K562 (cell line): ENCODE results near the gene CCNB1IP1. TPM values are rescaled to one million over a fixed set of nuclear protein-coding genes. Genes with fewer than 3 reads are reported as not detected.

Experiments
- ATAC-seq: fragments of 200-7000 bp; cut with Tn5 transposase; 3 replicates; pipeline ENCODE4 v1.9.1; 2020; ENCODE audit warnings: moderate library complexity
- BruUV-seq: library from RNA; stranded (reverse); fragments of 400-500 nt; replicated peaks from 2 replicates; lab custom pipeline; 2021; lab: Mats Ljungman, UMichigan
- CTCF ChIA-PET: fragments of 300-600 bp; formaldehyde crosslinking; extraction: SDS; loops from one replicate; lab custom pipeline; 2021; ENCODE audit warnings: low intra/inter-chr PET ratio; lab: Yijun Ruan, JAX
- POLR2A ChIA-PET: fragments of 300-600, 350-650 bp; sonication (Branson Sonifier 250); formaldehyde crosslinking; extraction: SDS; loops from one replicate; lab custom pipeline; 2021; ENCODE audit warnings: antibody characterized with exemption, inconsistent platforms; lab: Yijun Ruan, JAX
- DNase-seq, 4 experiments: peaks; one replicate each; pipeline versions ENCODE4 v3.0.0 to v3.0.0-alpha.2; 2011 to 2018; ENCODE audit warnings: low spot score in 3 of 4, mixed read lengths in 3 of 4; ENCODE audit errors: extremely low read depth in 1 of 4
- FAIRE-seq: peaks from 2 replicates; lab custom pipeline; 2011; peaks lifted over from hg19 to GRCh38; lab: Jason Lieb, UNC
- H2AFZ ChIP-seq: 2 replicates; pipeline ENCODE4 v1.6.0; 2011; ENCODE audit warnings: low read depth, low read length, control low read depth, inconsistent platforms
- H3K27ac ChIP-seq: fragments of 200-600 bp; 3 replicates; pipeline ENCODE4 v1.8.0; 2011; ENCODE audit warnings: low read depth, mild to moderate bottlenecking, control low read depth, inconsistent platforms, low read length, moderate library complexity, mixed read lengths; ENCODE audit errors: extremely low read depth
- H3K27me3 ChIP-seq, 2 experiments: fragments of 300-600 bp in 1 of 2; 2 replicates in 1 of 2; 3 replicates in 1 of 2; pipeline versions ENCODE4 v1.6.0 to v1.8.0; 2011; ENCODE audit warnings: inconsistent platforms in 2 of 2, low read length in 2 of 2, mild to moderate bottlenecking in 1 of 2, mixed read lengths in 1 of 2, moderate library complexity in 1 of 2; ENCODE audit not compliant: control insufficient read depth in 2 of 2, insufficient read depth in 2 of 2
- H3K36me3 ChIP-seq: fragments of 300-600 bp; 3 replicates; pipeline ENCODE4 v1.8.0; 2011; ENCODE audit warnings: mild to moderate bottlenecking, low read length, inconsistent platforms; ENCODE audit not compliant: control insufficient read depth, insufficient read depth
- H3K4me1 ChIP-seq, 2 experiments: fragments of 200-600 bp in 1 of 2; replicated peaks in 1 of 2; 2 replicates in 1 of 2; 3 replicates in 1 of 2; pipeline versions ENCODE4 v1.5.1 to v1.8.0; 2011; ENCODE audit warnings: inconsistent platforms in 2 of 2, low read length in 2 of 2, mild to moderate bottlenecking in 1 of 2, mixed read lengths in 1 of 2, moderate library complexity in 1 of 2; ENCODE audit not compliant: control insufficient read depth in 2 of 2, insufficient read depth in 2 of 2
- H3K4me2 ChIP-seq: 2 replicates; pipeline ENCODE4 v1.6.1; 2011; ENCODE audit warnings: low read length, control low read depth, inconsistent platforms, mixed read lengths; ENCODE audit not compliant: insufficient read depth
- H3K4me3 ChIP-seq: fragments of 200-600 bp; sonication (generic), shearing (Covaris generic); 2 replicates; pipeline ENCODE4 v1.5.1; 2016; ENCODE audit warnings: control low read depth, inconsistent platforms
- H3K79me2 ChIP-seq: fragments of 200-600 bp; 3 replicates; pipeline ENCODE4 v1.8.0; 2011; ENCODE audit warnings: low read length, inconsistent platforms; ENCODE audit not compliant: control insufficient read depth, insufficient read depth
- H3K9ac ChIP-seq, 2 experiments: 2 replicates each; pipeline versions ENCODE4 v1.6.0 to v1.6.1; 2011; ENCODE audit warnings: low read depth in 2 of 2, low read length in 2 of 2, control low read depth in 1 of 2, inconsistent platforms in 1 of 2, mild to moderate bottlenecking in 1 of 2, mixed read lengths in 1 of 2; ENCODE audit not compliant: insufficient read depth in 1 of 2
- H3K9me1 ChIP-seq: one replicate; pipeline ENCODE4 v1.6.0; 2011; ENCODE audit warnings: inconsistent platforms, mild to moderate bottlenecking, low read length, moderate library complexity; ENCODE audit not compliant: control insufficient read depth, insufficient read depth
- H3K9me3 ChIP-seq: replicated peaks from 2 replicates; pipeline ENCODE4 v1.5.1; 2011; ENCODE audit warnings: low read depth, low read length, inconsistent platforms; ENCODE audit not compliant: control insufficient read depth, insufficient read depth
- H4K20me1 ChIP-seq: replicated peaks from 2 replicates; pipeline ENCODE4 v1.6.1; 2011; ENCODE audit warnings: low read length, inconsistent platforms, mixed read lengths; ENCODE audit not compliant: control insufficient read depth, insufficient read depth
- ATF3 ChIP-seq, 2 experiments: fragments of 450-650 bp in 1 of 2; sonication (generic) in 1 of 2; formaldehyde crosslinking in 1 of 2; IDR thresholded peaks in 1 of 2; conservative IDR thresholded peaks in 1 of 2; 2 replicates each; pipeline versions ENCODE4 v1.6.1 to v1.8.1; 2016 to 2023; ENCODE audit warnings: mild to moderate bottlenecking in 2 of 2, moderate library complexity in 2 of 2, inconsistent platforms in 1 of 2, missing genetic modification reagents in 1 of 2
- SNRNP70 ChIP-seq: fragments of 200-400 bp; formaldehyde crosslinking; optimal IDR thresholded peaks from 2 replicates; pipeline ENCODE3; 2017; ENCODE audit warnings: low read depth, low read length
- ZNF133 ChIP-seq: fragments of 250-450 bp; sonication (Bioruptor Pico); IDR thresholded peaks from 2 replicates; pipeline ENCODE4 v1.4.0; 2020; ENCODE audit warnings: mild to moderate bottlenecking
- WGBS: fragments of 100-300 bp; shearing (Covaris generic); methylation state at CpG from one replicate; pipeline ENCODE4 v1.1.6; 2016; ENCODE audit warnings: low coverage, mixed read lengths; ENCODE audit not compliant: insufficient coverage; ENCODE audit errors: missing lambda C conversion rate; 5-methylcytosine and 5-hydroxymethylcytosine counted together
- in situ Hi-C: fragments of 300-500 bp; cut with MboI; formaldehyde crosslinking; loops from 4 replicates; pipeline ENCODE4 v1.15.0; 2018; ENCODE audit warnings: inconsistent platforms, mixed read lengths
- intact Hi-C: fragments of 100-400 bp; cut with micrococcal nuclease; formaldehyde crosslinking; loops from 2 replicates; pipeline ENCODE4 v1.14.2; 2022
- polyA plus RNA-seq, 8 experiments: library from polyadenylated mRNA; depleted of rRNA in 4 of 8; stranded (reverse) in 5 of 8; unstranded in 3 of 8; fragments of >200 nt; fragmentation: Nextera tagmentation in 2 of 8; fragmentation: Illumina TruSeq in 1 of 8; extraction: Ambion mirVana in 2 of 8; extraction: Trizol in 1 of 8; gene quantifications; 2 replicates each; pipeline versions ENCODE4 v1.2.1 to v1.2.3, GENCODE V29; 2011 to 2014; ENCODE audit warnings: inconsistent platforms in 1 of 8, missing spikeins in 1 of 8
- total RNA-seq, 7 experiments: library from RNA; depleted of rRNA in 6 of 7; stranded (reverse); fragments of >200 nt in 6 of 7; fragmentation: Illumina TruSeq in 2 of 7; extraction: Trizol in 2 of 7; gene quantifications; 2 replicates each; pipeline versions ENCODE4 v1.2.1 to v1.2.3, GENCODE V29; 2011 to 2021; ENCODE audit warnings: low replicate concordance in 1 of 7

CCNB1IP1 gene
- total and polyA plus RNA-seq, 9 of the 15 experiments (the other 6 are each of a cell fraction or from before 2014, with no cell fraction given) = 51.8 to 152 (median 81.0) TPM

DNA sequence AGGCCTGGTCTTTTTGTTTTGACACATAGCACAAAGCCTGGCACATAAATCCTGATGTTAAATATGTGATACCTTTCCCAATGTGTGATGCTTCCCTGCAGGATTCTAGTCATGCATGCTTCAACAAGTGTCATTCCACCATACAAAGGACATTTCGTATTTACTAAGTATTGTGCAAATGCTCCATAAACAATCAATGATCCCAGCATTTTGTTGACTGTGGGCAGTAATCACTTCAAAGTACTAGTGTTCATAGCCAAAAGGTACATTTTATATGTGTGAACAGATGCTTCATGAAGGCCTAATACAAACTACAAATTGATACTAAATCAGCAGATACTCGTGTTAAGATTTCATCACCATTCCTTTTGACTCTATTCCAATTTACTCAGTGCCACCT is 4.4 kb downstream of the CCNB1IP1 start:
- Histone ChIP-seq H3K4me3 (no peak overlapping the region), H3K27ac (no peak overlapping the region), H4K20me1 (no peaks in the 10 kb centered on the region; the same call in 1 of the 2 replicates), H3K79me2 (peaks cover 90% of the 10 kb centered on the region), H3K4me2 (peak overlapping the region; percentile 18), H3K27me3 (no peaks in the 10 kb centered on the region), H3K4me1 (peaks cover 0 to 16% of the 10 kb centered on the region in 2 experiments; a peak in 2 of 5 replicates), H3K9ac (no peak overlapping the region), H3K9me3 (no peaks in the 10 kb centered on the region; the same call in 1 of the 2 replicates), H2AFZ (no peak overlapping the region), H3K9me1 (no peaks in the 10 kb centered on the region), H3K36me3 (peaks cover 67% of the 10 kb centered on the region)
- TF ChIP-seq ATF3 (IDR thresholded peaks at IDR 0.05) (0 out of 2 replicates have a peak, but pooled peaks have one; percentile 21), ATF3 (CRISPR knock-in tag; conservative IDR thresholded peaks at IDR 0.05) (no peak), SNRNP70 (no peak), ZNF133 (no peak)
- no TSS peak for BruUV-seq
- ChIA-PET CTCF (interaction anchor here (3.1 kb wide), 1 partner anchor 281 kb away, joined by 43 read pairs; no protein-coding TSS in a partner anchor), POLR2A (interaction anchor here (1.7 kb wide), 1 partner anchor 15 kb away, joined by 10 read pairs; the partner anchor contains the start of gene PARP2)
- WGBS = 50% methylated on average over 2 of the region's 2 CpGs
- intact Hi-C loops = loop anchor here (5.0 kb wide), 1 partner anchor 84 kb away; the partner anchor contains the start of gene TEP1
- in situ Hi-C loops = loop anchor here (5.0 kb wide), 1 partner anchor 284 kb away; no protein-coding TSS in a partner anchor
- ATAC-seq = no peak
- no peak for DNase-seq
- no peak for FAIRE-seq
